ENCODE results near the gene TEX101. TPM values are rescaled to one million over a fixed set of nuclear protein-coding genes. Genes with fewer than 3 reads are reported as not detected.

The TEX101 gene
- total RNA-seq, 4 donors from 2014 or later = not detected

DNA sequence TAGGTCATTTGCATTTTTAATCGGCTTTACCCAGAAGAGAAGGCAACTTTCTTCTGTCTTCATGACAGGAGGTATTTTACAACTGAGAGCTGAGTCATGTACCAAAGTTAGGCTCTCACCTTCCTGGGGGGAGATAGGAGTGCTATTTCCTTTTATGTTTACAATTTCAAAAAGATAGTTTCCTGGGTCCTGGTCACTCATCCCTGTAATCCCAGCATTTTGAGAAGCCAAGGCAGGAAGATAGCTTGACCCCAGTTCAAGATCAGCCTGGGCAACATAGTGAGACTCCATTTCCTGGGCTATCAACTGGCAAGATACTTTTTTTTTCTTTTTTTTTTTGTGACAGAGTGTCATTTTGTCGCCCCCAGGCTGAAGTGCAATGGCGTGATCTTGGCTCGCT, 43.1 kb downstream of the TEX101 start:
- in situ Hi-C loops (cut with MboI; ENCODE audit: low pct_ligation_motif_present in 1 of 4, low pct_unique_long_range_greater_than_20kb in 1 of 4, low sequenced_read_pairs in 3 of 4) = no loop called here
- Histone ChIP-seq H3K27ac (no peak overlapping the region), H3K4me3 (no peak overlapping the region), H3K9me3 (no peaks in the 10 kb centered on the region), H3K27me3 (no peaks in the 10 kb centered on the region), H3K36me3 (no peaks in the 10 kb centered on the region), H3K4me1 (peaks cover 0 to 22% (median 12%) of the 10 kb centered on the region in 4 donors)
- no peak for TF ChIP-seq EP300 (IDR thresholded peaks at IDR 0.05; ENCODE audit: low read depth)
- no peak for TF ChIP-seq POLR2A (IDR thresholded peaks at IDR 0.05)
- TF ChIP-seq POLR2AphosphoS5 (IDR thresholded peaks at IDR 0.05) = no peak
- TF ChIP-seq, protein P1, sequence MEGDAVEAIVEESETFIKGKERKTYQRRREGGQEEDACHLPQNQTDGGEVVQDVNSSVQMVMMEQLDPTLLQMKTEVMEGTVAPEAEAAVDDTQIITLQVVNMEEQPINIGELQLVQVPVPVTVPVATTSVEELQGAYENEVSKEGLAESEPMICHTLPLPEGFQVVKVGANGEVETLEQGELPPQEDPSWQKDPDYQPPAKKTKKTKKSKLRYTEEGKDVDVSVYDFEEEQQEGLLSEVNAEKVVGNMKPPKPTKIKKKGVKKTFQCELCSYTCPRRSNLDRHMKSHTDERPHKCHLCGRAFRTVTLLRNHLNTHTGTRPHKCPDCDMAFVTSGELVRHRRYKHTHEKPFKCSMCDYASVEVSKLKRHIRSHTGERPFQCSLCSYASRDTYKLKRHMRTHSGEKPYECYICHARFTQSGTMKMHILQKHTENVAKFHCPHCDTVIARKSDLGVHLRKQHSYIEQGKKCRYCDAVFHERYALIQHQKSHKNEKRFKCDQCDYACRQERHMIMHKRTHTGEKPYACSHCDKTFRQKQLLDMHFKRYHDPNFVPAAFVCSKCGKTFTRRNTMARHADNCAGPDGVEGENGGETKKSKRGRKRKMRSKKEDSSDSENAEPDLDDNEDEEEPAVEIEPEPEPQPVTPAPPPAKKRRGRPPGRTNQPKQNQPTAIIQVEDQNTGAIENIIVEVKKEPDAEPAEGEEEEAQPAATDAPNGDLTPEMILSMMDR (IDR thresholded peaks at IDR 0.05) = no peak
- WGBS, 2 donors (ENCODE audit: low coverage in 1 of 2) = 70 to 81% methylated on average over 2 to 4 of the region's 4 CpGs
- no peak for DNase-seq
- intact Hi-C loops (cut with DNase I; ENCODE audit: low total_unique reads) = no loop called here

DNA sequence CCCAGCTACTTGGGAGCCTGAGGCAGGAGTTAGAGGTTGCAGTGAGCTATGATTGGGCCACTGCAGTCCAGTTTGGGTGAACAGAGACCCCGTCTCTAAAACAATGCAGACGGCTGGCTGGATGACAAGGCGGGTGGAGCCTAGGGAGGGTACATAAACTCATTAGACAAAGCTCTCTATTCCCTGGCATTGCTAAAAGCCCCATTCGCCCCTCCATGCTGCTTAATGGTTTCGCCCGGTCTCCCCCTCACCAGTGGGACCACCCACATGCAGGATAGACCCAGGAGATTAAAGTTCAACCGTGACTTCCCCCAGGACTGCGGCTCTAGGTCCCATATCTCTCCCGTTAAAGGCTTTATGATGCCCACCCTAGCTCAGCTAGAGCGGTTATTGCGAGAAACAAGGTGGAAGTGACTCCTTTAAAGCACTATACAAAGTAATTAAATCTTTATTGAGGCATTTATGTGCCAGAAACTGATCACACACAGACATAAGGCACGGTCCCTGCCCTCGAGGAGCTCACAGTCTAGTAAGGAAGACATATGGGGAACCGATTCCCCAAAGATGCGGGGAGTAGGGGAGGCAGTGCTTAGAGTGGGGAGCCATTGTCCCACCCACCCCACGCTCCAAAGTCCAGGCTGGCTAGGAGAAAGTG, 45.8 kb downstream of the TEX101 start:
- no peak for DNase-seq
- TF ChIP-seq, protein P1 (IDR thresholded peaks at IDR 0.05) = no peak
- TF ChIP-seq EP300 (IDR thresholded peaks at IDR 0.05; ENCODE audit: low read depth) (no peak), POLR2AphosphoS5 (IDR thresholded peaks at IDR 0.05) (no peak), POLR2A (IDR thresholded peaks at IDR 0.05) (no peak)
- in situ Hi-C loops (cut with MboI; ENCODE audit: low pct_ligation_motif_present in 1 of 4, low pct_unique_long_range_greater_than_20kb in 1 of 4, low sequenced_read_pairs in 3 of 4) (no loop called here), intact Hi-C loops (cut with DNase I; ENCODE audit: low total_unique reads) (no loop called here)
- WGBS, 2 donors (ENCODE audit: low coverage in 1 of 2) = 70 to 81% methylated on average over 5 to 16 of the region's 16 CpGs
- Histone ChIP-seq H3K27ac (no peak overlapping the region), H3K27me3 (no peaks in the 10 kb centered on the region), H3K4me3 (no peak overlapping the region), H3K36me3 (no peaks in the 10 kb centered on the region), H3K9me3 (no peaks in the 10 kb centered on the region), H3K4me1 (peaks cover under 1 to 30% (median 17%) of the 10 kb centered on the region in 4 donors)

GRCh38 chr19:43461303-43461702, 46.6 kb downstream of the TEX101 start:
- TF ChIP-seq POLR2A (IDR thresholded peaks at IDR 0.05) (no peak), POLR2AphosphoS5 (IDR thresholded peaks at IDR 0.05) (no peak), EP300 (IDR thresholded peaks at IDR 0.05; ENCODE audit: low read depth) (no peak)
- TF ChIP-seq, protein P1 (IDR thresholded peaks at IDR 0.05) = no peak
- Histone ChIP-seq H3K9me3 (no peaks in the 10 kb centered on the region), H3K4me1 (peaks cover 3 to 26% (median 12%) of the 10 kb centered on the region in 4 donors), H3K4me3 (no peak overlapping the region), H3K36me3 (no peaks in the 10 kb centered on the region), H3K27me3 (no peaks in the 10 kb centered on the region), H3K27ac (no peak overlapping the region)
- no peak for DNase-seq
- in situ Hi-C loops (cut with MboI; ENCODE audit: low pct_ligation_motif_present in 1 of 4, low pct_unique_long_range_greater_than_20kb in 1 of 4, low sequenced_read_pairs in 3 of 4) (no loop called here), intact Hi-C loops (cut with DNase I; ENCODE audit: low total_unique reads) (no loop called here)
- 90% methylated on average over 12 of the region's 12 CpGs; no CpG with 5 or more reads in 1 of the 2 donors for WGBS, 2 donors (ENCODE audit: low coverage in 1 of 2)

- no peaks in the 10 kb centered on the region for H3K27me3 ChIP-seq
- peaks cover 3 to 26% (median 12%) of the 10 kb centered on the region in 4 donors for H3K4me1 ChIP-seq
- WGBS, 2 donors (ENCODE audit: low coverage in 1 of 2) = 91 to 94% methylated on average over 7 of the region's 7 CpGs
- TF ChIP-seq POLR2A (IDR thresholded peaks at IDR 0.05) (no peak), EP300 (IDR thresholded peaks at IDR 0.05; ENCODE audit: low read depth) (no peak), POLR2AphosphoS5 (IDR thresholded peaks at IDR 0.05) (no peak)
- TF ChIP-seq, protein P1 (IDR thresholded peaks at IDR 0.05) = no peak
- peak overlapping the region in 1 of 4 donors; percentile 64 for H3K4me3 ChIP-seq
- H3K27ac ChIP-seq = peak overlapping the region in 2 of 4 donors; percentile 80 to 88
- no peak for DNase-seq
- H3K9me3 ChIP-seq = no peaks in the 10 kb centered on the region
- no peaks in the 10 kb centered on the region for H3K36me3 ChIP-seq
- intact Hi-C loops (cut with DNase I; ENCODE audit: low total_unique reads) = no loop called here
- in situ Hi-C loops (cut with MboI; ENCODE audit: low pct_ligation_motif_present in 1 of 4, low pct_unique_long_range_greater_than_20kb in 1 of 4, low sequenced_read_pairs in 3 of 4) = no loop called here
Measured at GRCh38 chr19:43462383-43462782, 47.7 kb downstream of the TEX101 start.
